Heart left ventricle (tissue), 16 donors: ENCODE data around the gene CTNNA1. TPM values are rescaled to one million over a fixed set of nuclear protein-coding genes. Genes with fewer than 3 reads are reported as not detected.

Experiments
- ATAC-seq, 4 donors: fragments of 200-7000 bp; cut with Tn5 transposase; one replicate each; pipeline ENCODE4 v1.9.1; 2020 to 2022; ENCODE audit warnings: moderate library complexity in 4 of 4, mild to moderate bottlenecking in 3 of 4, moderate number of reproducible peaks in 1 of 4
- DNase-seq, 5 donors: peaks; one replicate each; pipeline ENCODE4 v3.0.0-alpha.2; 2020
- H3K27ac ChIP-seq, 12 donors: fragments of 200-600 bp; sonication (generic) in 4 of 12; one replicate each; pipeline versions ENCODE4 v1.5.0 to v1.8.0; 2016 to 2022; ENCODE audit warnings: mild to moderate bottlenecking in 2 of 12
- H3K27me3 ChIP-seq, 9 donors: fragments of 200-600 bp; sonication (generic) in 2 of 9; one replicate each; pipeline versions ENCODE4 v1.5.1 to v1.8.0; 2016 to 2022; ENCODE audit warnings: mild to moderate bottlenecking in 3 of 9
- H3K36me3 ChIP-seq, 9 donors: fragments of 200-600 bp; sonication (generic) in 2 of 9; one replicate each; pipeline versions ENCODE4 v1.5.0 to v1.8.0; 2018 to 2022; ENCODE audit warnings: mild to moderate bottlenecking in 2 of 9
- H3K4me1 ChIP-seq, 12 donors: fragments of 200-600 bp; sonication (generic) in 4 of 12; one replicate each; pipeline versions ENCODE4 v1.5.0 to v1.8.0; 2016 to 2022; ENCODE audit warnings: mild to moderate bottlenecking in 3 of 12
- H3K4me3 ChIP-seq, 12 donors: fragments of 200-600 bp; sonication (generic) in 4 of 12; one replicate each; pipeline versions ENCODE4 v1.5.0 to v1.8.0; 2017 to 2022; ENCODE audit warnings: mild to moderate bottlenecking in 9 of 12, moderate library complexity in 4 of 12
- H3K9me3 ChIP-seq, 12 donors: fragments of 200-600 bp; sonication (generic) in 4 of 12; one replicate each; pipeline versions ENCODE4 v1.5.0 to v1.8.0; 2016 to 2022; ENCODE audit warnings: mild to moderate bottlenecking in 1 of 12
- POLR2A ChIP-seq, 2 donors: fragments of 450-650 bp; IDR thresholded peaks; one replicate each; pipeline ENCODE4 v1.6.1; 2017; ENCODE audit warnings: antibody characterized with exemption in 2 of 2, mild to moderate bottlenecking in 2 of 2, moderate library complexity in 2 of 2
- WGBS, 4 donors: extraction: QIAGEN DNeasy Blood & Tissue Kit in 2 of 4; methylation state at CpG; one replicate each; pipeline versions ENCODE4 v1.1.5 to v1.1.7; 2013 to 2018; 5-methylcytosine and 5-hydroxymethylcytosine counted together
- intact Hi-C, 10 donors: fragments of 100-400 bp; cut with DNase I; formaldehyde crosslinking; loops; one replicate each; pipeline versions ENCODE4 v1.11.1 to v1.14.2; 2022
- polyA plus RNA-seq, 2 donors: library from polyadenylated mRNA; stranded (reverse); fragments of 200-250 nt; gene quantifications; one replicate each; pipeline ENCODE4 v1.2.3, GENCODE V29; 2013
- total RNA-seq, 9 donors: library from RNA; depleted of rRNA in 2 of 9; stranded (reverse); fragments of >200 nt in 2 of 9; fragmentation: NEBNext Ultra II Directional in 3 of 9; extraction: Animal tissue kit (Norgen Biotek cat#: 25700) in 3 of 9; gene quantifications; one replicate each; pipeline versions ENCODE4 v1.1.0 to v1.2.4, GENCODE V29; 2016 to 2023
- TF ChIP-seq, protein P1 (sequence below), 12 donors: fragments of 200-600 bp; sonication (generic) in 4 of 12; IDR thresholded peaks; one replicate each; pipeline versions ENCODE4 v1.5.0 to v1.8.0; 2018 to 2022; ENCODE audit warnings: antibody characterized with exemption in 12 of 12, mild to moderate bottlenecking in 5 of 12
- donor health status: ischemic (EF 13 %, LVEDD 7.1; RV severe dilation, severe dysfunction).
- donor health status: healthy with polysubstance abuse.
- donor health status: DM: no; HTN: yes; CAD: no.
- donor health status: DM: no; HTN: no; CAD: no.
- donor health status: ischemic (EF 25% LVEDD 6.9; RV normal size, moderate dysfunction).
- donor health status: ischemic (EF 25% LVEDD 5.7; RV mildly dilated, moderate dysfunction).
- donor health status: healthy.
- donor health status: DM: yes; HTN: yes; CAD: no.
- donor health status: ischemic (EF 35%, LVEDD 5.7; RV mildly dilated, moderate dysfunction).
- donor health status: nonischemic (EF 11% LVEDD 7.7; RV severe dilation, severe dysfunction).
- donor health status: DM: yes; HTN: yes; CAD: no.
- donor health status: PGD.
- donor health status: ischemic (EF 29% LVEDD 5.4; RV normal size, mild dysfunction).
- donor health status: nonischemic (EF 23%, LVEDD 6.1; RV moderate dilation, normal function).

The CTNNA1 gene
- total and polyA plus RNA-seq, 11 donors = 140 to 460 (median 399) TPM

- intact Hi-C loops = no loop called here
- peaks cover 14 to 70% (median 50%) of the 10 kb centered on the region in 12 donors for H3K4me1 ChIP-seq
- no peak for ATAC-seq
- H3K9me3 ChIP-seq = no peaks in the 10 kb centered on the region
- no peak overlapping the region for H3K4me3 ChIP-seq
- peak in 1 of 5 donors; percentile 24 for DNase-seq
- WGBS, 4 donors = 88 to 97% (median 91%) methylated on average over 3 to 4 of the region's 4 CpGs
- TF ChIP-seq, protein P1, sequence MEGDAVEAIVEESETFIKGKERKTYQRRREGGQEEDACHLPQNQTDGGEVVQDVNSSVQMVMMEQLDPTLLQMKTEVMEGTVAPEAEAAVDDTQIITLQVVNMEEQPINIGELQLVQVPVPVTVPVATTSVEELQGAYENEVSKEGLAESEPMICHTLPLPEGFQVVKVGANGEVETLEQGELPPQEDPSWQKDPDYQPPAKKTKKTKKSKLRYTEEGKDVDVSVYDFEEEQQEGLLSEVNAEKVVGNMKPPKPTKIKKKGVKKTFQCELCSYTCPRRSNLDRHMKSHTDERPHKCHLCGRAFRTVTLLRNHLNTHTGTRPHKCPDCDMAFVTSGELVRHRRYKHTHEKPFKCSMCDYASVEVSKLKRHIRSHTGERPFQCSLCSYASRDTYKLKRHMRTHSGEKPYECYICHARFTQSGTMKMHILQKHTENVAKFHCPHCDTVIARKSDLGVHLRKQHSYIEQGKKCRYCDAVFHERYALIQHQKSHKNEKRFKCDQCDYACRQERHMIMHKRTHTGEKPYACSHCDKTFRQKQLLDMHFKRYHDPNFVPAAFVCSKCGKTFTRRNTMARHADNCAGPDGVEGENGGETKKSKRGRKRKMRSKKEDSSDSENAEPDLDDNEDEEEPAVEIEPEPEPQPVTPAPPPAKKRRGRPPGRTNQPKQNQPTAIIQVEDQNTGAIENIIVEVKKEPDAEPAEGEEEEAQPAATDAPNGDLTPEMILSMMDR (IDR thresholded peaks at IDR 0.05) = no peak
- TF ChIP-seq POLR2A (IDR thresholded peaks at IDR 0.05) = no peak
- peaks cover 0 to 22% (median 12%) of the 10 kb centered on the region in 9 donors for H3K36me3 ChIP-seq
- H3K27ac ChIP-seq = peak overlapping the region in 5 of 12 donors; percentile 13 to 84 (median 54)
- H3K27me3 ChIP-seq = no peaks in the 10 kb centered on the region
Measured at GRCh38 chr5:138949223-138949574, 196.0 kb downstream of the CTNNA1 start.

- no peak overlapping the region for H3K4me3 ChIP-seq
- intact Hi-C loops = loop anchor here in 1 of 10 donors (10.0 kb wide), 1 partner anchor 195 kb away; no protein-coding TSS in a partner anchor
- H3K9me3 ChIP-seq = no peaks in the 10 kb centered on the region
- peak overlapping the region in 8 of 12 donors; percentile 13 to 84 (median 54) for H3K27ac ChIP-seq
- ATAC-seq = no peak
- TF ChIP-seq POLR2A (IDR thresholded peaks at IDR 0.05) = no peak
- TF ChIP-seq, protein P1 (IDR thresholded peaks at IDR 0.05) = no peak
- peaks cover 21 to 78% (median 58%) of the 10 kb centered on the region in 12 donors for H3K4me1 ChIP-seq
- no peaks in the 10 kb centered on the region for H3K27me3 ChIP-seq
- H3K36me3 ChIP-seq = peaks cover 0 to 19% (median 12%) of the 10 kb centered on the region in 9 donors
- DNase-seq = peak in 1 of 5 donors; percentile 36
- WGBS, 4 donors = 39 to 62% (median 50%) methylated on average over 3 of the region's 3 CpGs
Measured at GRCh38 chr5:138949988-138950387, 196.8 kb downstream of the CTNNA1 start.

DNA sequence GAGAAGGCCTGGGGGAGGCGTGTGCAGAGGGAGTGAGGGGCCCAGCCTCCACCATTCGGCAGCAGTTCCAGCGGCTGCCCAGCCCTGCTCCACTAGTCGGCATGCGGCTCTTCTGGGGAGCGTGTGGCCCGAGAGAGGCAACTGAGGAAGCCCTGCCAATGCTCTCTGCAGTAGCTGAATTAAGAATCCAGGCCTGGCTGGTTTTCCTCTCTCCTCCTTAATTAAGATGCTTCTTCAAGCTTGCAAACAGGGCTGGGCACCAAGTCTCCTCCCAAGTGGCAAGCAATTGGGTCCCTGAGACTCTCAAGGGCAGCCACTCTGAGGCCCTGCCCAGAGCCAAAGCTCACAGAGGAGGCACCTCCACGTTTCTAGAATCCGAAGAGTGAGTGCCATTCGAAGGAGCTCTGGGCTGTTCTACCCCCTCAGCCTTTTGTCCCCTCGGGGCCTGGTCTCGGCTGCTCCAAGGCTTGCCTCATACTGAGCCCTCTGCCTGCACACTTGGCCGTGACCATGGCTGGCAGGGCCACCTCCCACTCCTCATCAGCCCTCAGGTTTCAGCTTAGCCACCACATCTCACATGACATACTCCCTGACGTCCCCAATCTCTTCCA is 197.3 kb downstream of the CTNNA1 start:
- peaks cover 21 to 84% (median 62%) of the 10 kb centered on the region in 12 donors for H3K4me1 ChIP-seq
- 68 to 79% (median 74%) methylated on average over 13 to 14 of the region's 14 CpGs for WGBS, 4 donors
- no peaks in the 10 kb centered on the region for H3K9me3 ChIP-seq
- intact Hi-C loops = loop anchor here in 1 of 10 donors (10.0 kb wide), 1 partner anchor 194 kb away; no protein-coding TSS in a partner anchor
- H3K4me3 ChIP-seq = no peak overlapping the region
- no peaks in the 10 kb centered on the region for H3K27me3 ChIP-seq
- peak overlapping the region in 8 of 12 donors; percentile 13 to 84 (median 54) for H3K27ac ChIP-seq
- peak in 1 of 5 donors; percentile 53 for DNase-seq
- H3K36me3 ChIP-seq = peaks cover 0 to 19% (median 12%) of the 10 kb centered on the region in 9 donors
- no peak for TF ChIP-seq POLR2A (IDR thresholded peaks at IDR 0.05)
- TF ChIP-seq, protein P1 (IDR thresholded peaks at IDR 0.05) = no peak
- ATAC-seq = peak in 1 of 4 donors; percentile 6

GRCh38 chr5:138951091-138951985 is 198.1 kb downstream of the CTNNA1 start:
- ATAC-seq = no peak
- Histone ChIP-seq H3K4me3 (no peak overlapping the region), H3K27me3 (no peaks in the 10 kb centered on the region), H3K9me3 (no peaks in the 10 kb centered on the region), H3K36me3 (peaks cover 0 to 13% (median 9%) of the 10 kb centered on the region in 9 donors), H3K4me1 (peaks cover 21 to 90% (median 65%) of the 10 kb centered on the region in 12 donors), H3K27ac (peak overlapping the region in 6 of 12 donors; percentile 54 to 92 (median 80))
- WGBS, 4 donors = 96 to 97% (median 97%) methylated on average over 18 of the region's 18 CpGs
- no peak for DNase-seq
- no peak for TF ChIP-seq POLR2A (IDR thresholded peaks at IDR 0.05)
- TF ChIP-seq, protein P1 (IDR thresholded peaks at IDR 0.05) = no peak
- intact Hi-C loops = loop anchor here in 1 of 10 donors (10.0 kb wide), 1 partner anchor 193 kb away; no protein-coding TSS in a partner anchor
